Measurements from ENCODE around the gene PRSS53.

The PRSS53 gene

GRCh38 chr16:31083981-31084380, 4.8 kb downstream of the PRSS53 start:
- Histone ChIP-seq H4K20me1 (ENCODE audit: insufficient read depth, low read length) (no peaks in the 10 kb centered on the region), H3K79me2 (ENCODE audit: low read length) (peaks cover 14% of the 10 kb centered on the region)
- TF ChIP-seq, protein P1, sequence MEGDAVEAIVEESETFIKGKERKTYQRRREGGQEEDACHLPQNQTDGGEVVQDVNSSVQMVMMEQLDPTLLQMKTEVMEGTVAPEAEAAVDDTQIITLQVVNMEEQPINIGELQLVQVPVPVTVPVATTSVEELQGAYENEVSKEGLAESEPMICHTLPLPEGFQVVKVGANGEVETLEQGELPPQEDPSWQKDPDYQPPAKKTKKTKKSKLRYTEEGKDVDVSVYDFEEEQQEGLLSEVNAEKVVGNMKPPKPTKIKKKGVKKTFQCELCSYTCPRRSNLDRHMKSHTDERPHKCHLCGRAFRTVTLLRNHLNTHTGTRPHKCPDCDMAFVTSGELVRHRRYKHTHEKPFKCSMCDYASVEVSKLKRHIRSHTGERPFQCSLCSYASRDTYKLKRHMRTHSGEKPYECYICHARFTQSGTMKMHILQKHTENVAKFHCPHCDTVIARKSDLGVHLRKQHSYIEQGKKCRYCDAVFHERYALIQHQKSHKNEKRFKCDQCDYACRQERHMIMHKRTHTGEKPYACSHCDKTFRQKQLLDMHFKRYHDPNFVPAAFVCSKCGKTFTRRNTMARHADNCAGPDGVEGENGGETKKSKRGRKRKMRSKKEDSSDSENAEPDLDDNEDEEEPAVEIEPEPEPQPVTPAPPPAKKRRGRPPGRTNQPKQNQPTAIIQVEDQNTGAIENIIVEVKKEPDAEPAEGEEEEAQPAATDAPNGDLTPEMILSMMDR (IDR thresholded peaks at IDR 0.05; ENCODE audit: low read length) = no peak
- TF ChIP-seq EZH2 (optimal IDR thresholded peaks at IDR 0.05; ENCODE audit: low read depth, low read length) (no peak), EZH2phosphoT487 (IDR thresholded peaks at IDR 0.05; ENCODE audit: low read length) (no peak)

GRCh38 chr16:31083556-31083955, 5.2 kb downstream of the PRSS53 start:
- no peak overlapping the region for H3K4me2 ChIP-seq (ENCODE audit: low read depth, low read length)
- 0 out of 2 replicates have a peak, but pooled peaks cover 4% of the 10 kb centered on the region for H3F3A ChIP-seq (ENCODE audit: insufficient read depth, low read length)
- no peak for TF ChIP-seq EZH2phosphoT487 (IDR thresholded peaks at IDR 0.05; ENCODE audit: low read length)
- TF ChIP-seq, protein P1 (IDR thresholded peaks at IDR 0.05; ENCODE audit: low read length) = no peak
- no peak for TF ChIP-seq EZH2 (optimal IDR thresholded peaks at IDR 0.05; ENCODE audit: low read depth, low read length)
- no peaks in the 10 kb centered on the region for H3K36me3 ChIP-seq (replicated peaks; ENCODE audit: insufficient read depth, low read length)
- H3K27me3 ChIP-seq (replicated peaks; ENCODE audit: insufficient read depth, low read length) = no peaks in the 10 kb centered on the region
- no peak overlapping the region for H3K27ac ChIP-seq (ENCODE audit: low read length)
- H4K20me1 ChIP-seq (ENCODE audit: insufficient read depth, low read length) = no peaks in the 10 kb centered on the region
- DNase-seq = no peak
- H3K4me1 ChIP-seq (ENCODE audit: low read length) = no peaks in the 10 kb centered on the region
- H3K79me2 ChIP-seq (ENCODE audit: low read length) = peaks cover 18% of the 10 kb centered on the region
- H3K9me2 ChIP-seq (replicated peaks; ENCODE audit: insufficient read depth, low read length) = no peaks in the 10 kb centered on the region
- H3K9me3 ChIP-seq (replicated peaks; ENCODE audit: insufficient read depth, low read length) = no peaks in the 10 kb centered on the region
- H2AFZ ChIP-seq (ENCODE audit: low read length) = no peak overlapping the region
- H3K9ac ChIP-seq (ENCODE audit: low read length) = no peak overlapping the region
- no peak overlapping the region for H3K4me3 ChIP-seq (ENCODE audit: low read length)

More at GRCh38 chr16:31083981-31084380, 4.8 kb downstream of the PRSS53 start:
- H3K36me3 ChIP-seq (replicated peaks; ENCODE audit: insufficient read depth, low read length) = no peaks in the 10 kb centered on the region
- H2AFZ ChIP-seq (ENCODE audit: low read length) = no peak overlapping the region
- H3K27ac ChIP-seq (ENCODE audit: low read length) = no peak overlapping the region
- no peaks in the 10 kb centered on the region for H3K27me3 ChIP-seq (replicated peaks; ENCODE audit: insufficient read depth, low read length)
- H3K4me1 ChIP-seq (ENCODE audit: low read length) = no peaks in the 10 kb centered on the region
- H3K9ac ChIP-seq (ENCODE audit: low read length) = no peak overlapping the region
- no peaks in the 10 kb centered on the region for H3K9me2 ChIP-seq (replicated peaks; ENCODE audit: insufficient read depth, low read length)
- 0 out of 2 replicates have a peak, but pooled peaks cover 4% of the 10 kb centered on the region for H3F3A ChIP-seq (ENCODE audit: insufficient read depth, low read length)
- no peak for DNase-seq
- H3K4me2 ChIP-seq (ENCODE audit: low read depth, low read length) = no peak overlapping the region
- H3K4me3 ChIP-seq (ENCODE audit: low read length) = no peak overlapping the region
- no peaks in the 10 kb centered on the region for H3K9me3 ChIP-seq (replicated peaks; ENCODE audit: insufficient read depth, low read length)

DNA sequence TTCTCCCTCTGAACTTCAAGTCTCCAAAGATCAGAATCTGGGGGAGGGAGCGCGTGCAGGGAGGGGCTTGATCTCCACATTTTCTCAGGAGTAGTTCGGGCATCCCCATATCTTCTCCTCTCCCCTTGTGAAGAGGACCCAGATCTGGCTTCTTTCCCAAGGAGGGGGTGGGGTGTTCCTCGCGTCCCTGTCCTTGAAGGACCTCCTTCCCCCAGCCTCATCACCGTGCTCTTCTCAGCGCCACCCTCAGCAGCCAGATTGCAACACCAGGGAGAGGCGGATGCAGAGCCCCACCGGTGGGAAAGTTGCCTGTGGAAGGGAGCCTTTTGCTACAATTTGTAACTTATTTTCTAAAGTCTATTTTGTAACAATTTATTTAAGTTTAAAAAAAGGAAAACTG, 5.7 kb downstream of the PRSS53 start:
- H3K9ac ChIP-seq (ENCODE audit: low read length) = no peak overlapping the region
- H3K27ac ChIP-seq (ENCODE audit: low read length) = no peak overlapping the region
- no peaks in the 10 kb centered on the region for H3K9me2 ChIP-seq (replicated peaks; ENCODE audit: insufficient read depth, low read length)
- H3K36me3 ChIP-seq (replicated peaks; ENCODE audit: insufficient read depth, low read length) = no peaks in the 10 kb centered on the region
- H2AFZ ChIP-seq (ENCODE audit: low read length) = no peak overlapping the region
- TF ChIP-seq EZH2phosphoT487 (IDR thresholded peaks at IDR 0.05; ENCODE audit: low read length) = no peak
- TF ChIP-seq, protein P1 (IDR thresholded peaks at IDR 0.05; ENCODE audit: low read length) = no peak
- no peak for TF ChIP-seq EZH2 (optimal IDR thresholded peaks at IDR 0.05; ENCODE audit: low read depth, low read length)
- H3K4me1 ChIP-seq (ENCODE audit: low read length) = no peaks in the 10 kb centered on the region
- no peaks in the 10 kb centered on the region for H4K20me1 ChIP-seq (ENCODE audit: insufficient read depth, low read length)
- H3K27me3 ChIP-seq (replicated peaks; ENCODE audit: insufficient read depth, low read length) = no peaks in the 10 kb centered on the region
- H3K79me2 ChIP-seq (ENCODE audit: low read length) = peaks cover 23% of the 10 kb centered on the region
- no peak overlapping the region for H3K4me3 ChIP-seq (ENCODE audit: low read length)
- H3F3A ChIP-seq (ENCODE audit: insufficient read depth, low read length) = 0 out of 2 replicates have a peak, but pooled peaks cover 4% of the 10 kb centered on the region
- no peaks in the 10 kb centered on the region for H3K9me3 ChIP-seq (replicated peaks; ENCODE audit: insufficient read depth, low read length)
- no peak for DNase-seq
- H3K4me2 ChIP-seq (ENCODE audit: low read depth, low read length) = no peak overlapping the region
